HG03558 (cell line): ENCODE results near the gene NHLRC2.
"Not testable (repeated sequence)": the region's sequence is repeated elsewhere in the genome, so short reads cannot be mapped to it uniquely, and the experiment has no call there.

Experiments
- ATAC-seq: cut with Tn5 transposase; IDR thresholded peaks from one replicate; pipeline ENCODE4 v1.9.1; 2021; ENCODE audit warnings: moderate number of reproducible peaks; ENCODE audit not compliant: unreplicated experiment; ENCODE audit errors: extremely low read depth

The NHLRC2 gene

DNA sequence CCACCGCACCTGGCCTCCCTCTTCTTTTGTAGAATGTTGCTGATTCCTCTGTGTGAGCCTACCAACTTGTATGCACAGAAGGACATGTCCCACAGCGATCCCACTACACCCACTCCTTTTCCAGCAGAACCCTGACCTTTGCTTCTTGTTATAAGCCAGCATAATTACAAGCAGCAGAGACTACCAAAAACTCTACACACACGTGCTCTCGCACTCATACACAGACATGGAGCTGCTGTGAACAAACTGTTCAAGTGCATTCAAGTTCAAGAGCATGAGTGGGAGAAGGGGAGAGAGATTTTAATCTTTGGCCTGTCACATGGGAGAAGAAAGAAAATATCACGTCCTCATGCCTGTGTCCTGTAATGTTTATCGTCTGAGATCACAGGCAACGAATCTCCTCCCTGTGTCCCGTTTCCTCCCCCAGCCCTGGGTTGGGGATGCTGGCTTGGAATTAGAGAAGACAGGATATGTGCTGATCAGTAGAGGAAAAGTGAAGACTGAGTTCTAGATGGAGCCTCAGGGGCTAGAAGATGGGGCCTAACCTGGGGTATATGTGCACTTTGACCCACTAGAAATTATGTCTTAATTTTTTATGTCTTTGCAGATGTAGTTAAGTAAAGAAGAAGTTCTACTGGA, 79.6 kb downstream of the NHLRC2 start:
- no peak for ATAC-seq

DNA sequence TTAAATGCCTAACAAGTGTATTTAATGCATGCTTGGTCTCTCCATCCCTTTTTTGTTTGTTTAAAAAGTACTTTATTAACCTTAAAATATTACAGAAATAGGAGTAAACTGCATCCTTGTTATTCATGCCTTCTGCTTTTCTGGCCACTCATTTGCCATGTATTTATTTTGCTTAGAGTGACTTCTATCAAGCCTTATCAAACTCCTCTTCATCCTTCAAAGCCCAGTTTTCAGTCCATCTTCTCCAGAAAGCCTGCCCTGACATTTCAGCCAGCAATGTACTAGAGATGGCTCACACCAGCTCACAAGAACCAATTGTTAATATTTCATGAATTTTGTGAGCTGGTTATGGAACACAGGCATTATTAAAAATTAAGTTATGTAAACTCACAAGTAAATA, 82.8 kb downstream of the NHLRC2 start:
- no peak for ATAC-seq

DNA sequence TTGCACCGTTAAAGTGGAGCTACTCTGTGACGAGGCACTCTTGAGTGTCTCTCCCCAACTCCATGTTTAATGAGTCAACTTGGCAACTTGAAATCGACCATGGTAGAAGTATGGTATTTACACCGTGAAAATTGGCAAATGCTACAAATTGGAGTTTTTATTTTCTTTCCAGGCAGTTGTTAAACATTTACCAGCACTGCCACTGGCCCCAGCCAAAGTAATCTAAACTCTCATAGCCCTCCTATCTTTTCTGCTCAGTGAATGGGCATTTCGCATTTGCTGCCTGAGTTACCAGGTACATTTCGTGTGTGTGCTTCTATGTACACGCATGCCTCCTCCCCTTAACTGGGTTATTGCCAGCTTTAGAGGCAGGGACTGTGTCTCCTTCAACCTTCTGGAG, 83.3 kb downstream of the NHLRC2 start:
- no peak for ATAC-seq

DNA sequence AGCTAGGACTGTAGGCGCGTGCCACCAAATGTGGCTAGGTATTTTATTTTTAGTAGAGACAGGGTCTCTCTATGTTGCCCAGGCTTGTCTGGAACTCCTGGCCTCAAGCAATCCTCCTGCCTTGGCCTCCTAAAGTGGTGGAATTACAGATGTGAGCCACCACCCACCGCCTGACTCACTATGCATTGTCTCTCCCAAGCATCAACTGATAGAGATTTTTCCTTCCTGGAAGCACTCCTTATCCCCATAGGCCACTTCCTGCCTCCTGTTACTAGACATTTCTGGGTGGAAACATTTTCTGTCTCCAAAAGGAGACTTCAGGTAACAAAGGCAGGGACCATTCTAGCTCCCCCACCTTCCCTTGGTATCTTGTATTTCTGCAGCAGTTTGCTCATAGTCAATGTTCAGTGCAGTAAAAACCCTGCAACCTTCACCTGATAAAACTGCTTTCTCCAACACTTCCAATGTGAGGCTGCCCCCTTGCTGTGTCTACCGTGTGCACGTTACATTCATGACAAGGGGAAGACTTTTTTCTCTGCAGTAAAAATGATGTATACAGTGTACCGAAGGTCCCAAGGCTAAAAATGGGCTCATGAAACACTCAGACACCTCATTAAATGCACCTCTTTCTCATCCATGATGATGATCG, 84.9 kb downstream of the NHLRC2 start:
- ATAC-seq: no peak

DNA sequence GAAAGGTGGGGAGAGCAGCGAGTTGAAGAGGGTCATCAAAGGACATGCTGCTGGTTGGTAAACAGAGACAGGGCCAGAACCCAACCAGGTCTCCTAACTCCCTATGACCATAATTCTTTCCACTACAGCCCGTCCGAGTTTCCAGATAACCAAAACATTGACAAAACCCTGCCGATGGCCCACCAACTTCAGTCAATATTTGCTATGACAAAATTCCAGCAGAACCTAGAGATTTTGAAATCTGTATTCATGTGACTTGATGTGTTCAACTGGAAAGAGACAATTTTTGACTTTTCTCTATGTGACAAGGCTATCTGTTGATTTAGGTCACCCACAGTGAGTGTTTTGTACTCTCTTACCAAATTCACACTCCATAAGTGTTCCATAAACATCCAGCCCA, 86.7 kb downstream of the NHLRC2 start:
- no peak for ATAC-seq

DNA sequence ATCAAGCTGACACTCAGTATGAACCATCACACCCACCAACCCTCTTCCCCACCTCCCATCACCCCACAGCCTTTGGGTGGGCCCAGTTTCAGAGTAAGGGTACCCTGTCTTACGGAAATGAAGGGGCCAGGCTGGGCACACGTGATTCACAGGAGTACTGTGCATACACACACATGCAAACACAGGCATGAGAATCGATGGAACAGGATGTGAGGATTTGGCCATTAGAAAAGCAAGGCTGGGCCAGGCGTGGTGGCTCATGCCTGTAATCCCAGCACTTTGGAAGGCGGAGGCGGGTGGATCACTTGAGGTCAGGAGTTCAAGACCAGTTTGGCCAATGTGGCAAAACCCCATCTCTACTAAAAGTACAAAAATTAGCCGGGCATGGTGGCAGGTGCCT, 88.7 kb downstream of the NHLRC2 start:
- not testable (repeated sequence) for ATAC-seq

DNA sequence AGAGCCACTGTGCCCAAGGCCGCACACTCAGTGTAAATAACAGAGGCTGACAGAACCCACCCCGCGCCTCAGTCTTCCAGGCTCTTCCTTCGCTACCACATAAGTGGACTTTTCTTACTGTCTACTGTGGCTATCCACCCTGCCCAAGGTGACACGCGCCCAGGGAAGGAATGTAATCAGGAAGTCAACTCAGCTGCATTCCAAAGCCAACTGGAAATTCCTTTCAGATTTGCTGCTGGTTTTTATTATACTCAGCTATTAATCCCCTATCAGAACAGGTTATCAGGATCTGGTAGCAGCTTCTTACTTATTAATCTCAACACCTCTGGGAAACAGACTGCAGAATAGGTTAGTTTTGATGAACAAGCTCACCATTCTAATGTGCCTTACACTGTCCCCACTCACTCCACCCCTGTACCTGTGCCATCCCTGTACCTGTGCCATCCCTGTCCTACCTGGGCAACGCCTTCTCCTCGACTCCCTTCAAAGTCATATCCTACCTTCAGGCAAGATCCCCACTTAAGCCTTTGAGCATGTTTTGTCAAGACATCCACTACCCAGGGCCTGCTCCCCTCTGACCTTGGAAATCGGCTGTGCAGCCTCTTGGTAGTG, 90.7 kb downstream of the NHLRC2 start:
- no peak for ATAC-seq

DNA sequence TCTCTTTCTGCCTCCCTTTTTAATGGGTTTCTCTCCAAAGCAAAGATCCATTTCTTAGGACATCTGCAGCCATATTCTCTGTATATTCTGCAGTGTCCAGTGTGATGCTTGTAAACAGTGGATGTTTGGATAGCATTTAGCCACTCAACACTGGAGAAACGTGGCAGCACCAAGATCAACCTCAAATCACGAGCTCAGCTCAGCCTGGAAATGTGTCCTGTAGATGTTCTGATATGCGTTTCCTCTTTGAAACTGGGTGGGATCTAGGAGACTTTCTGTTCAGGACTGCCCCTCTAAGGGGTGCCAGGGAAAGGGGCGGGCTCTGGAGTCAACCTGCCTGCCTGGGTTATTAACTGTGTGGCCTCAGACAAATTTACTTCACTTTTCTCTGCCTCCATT, 91.2 kb downstream of the NHLRC2 start:
- ATAC-seq: no peak

DNA sequence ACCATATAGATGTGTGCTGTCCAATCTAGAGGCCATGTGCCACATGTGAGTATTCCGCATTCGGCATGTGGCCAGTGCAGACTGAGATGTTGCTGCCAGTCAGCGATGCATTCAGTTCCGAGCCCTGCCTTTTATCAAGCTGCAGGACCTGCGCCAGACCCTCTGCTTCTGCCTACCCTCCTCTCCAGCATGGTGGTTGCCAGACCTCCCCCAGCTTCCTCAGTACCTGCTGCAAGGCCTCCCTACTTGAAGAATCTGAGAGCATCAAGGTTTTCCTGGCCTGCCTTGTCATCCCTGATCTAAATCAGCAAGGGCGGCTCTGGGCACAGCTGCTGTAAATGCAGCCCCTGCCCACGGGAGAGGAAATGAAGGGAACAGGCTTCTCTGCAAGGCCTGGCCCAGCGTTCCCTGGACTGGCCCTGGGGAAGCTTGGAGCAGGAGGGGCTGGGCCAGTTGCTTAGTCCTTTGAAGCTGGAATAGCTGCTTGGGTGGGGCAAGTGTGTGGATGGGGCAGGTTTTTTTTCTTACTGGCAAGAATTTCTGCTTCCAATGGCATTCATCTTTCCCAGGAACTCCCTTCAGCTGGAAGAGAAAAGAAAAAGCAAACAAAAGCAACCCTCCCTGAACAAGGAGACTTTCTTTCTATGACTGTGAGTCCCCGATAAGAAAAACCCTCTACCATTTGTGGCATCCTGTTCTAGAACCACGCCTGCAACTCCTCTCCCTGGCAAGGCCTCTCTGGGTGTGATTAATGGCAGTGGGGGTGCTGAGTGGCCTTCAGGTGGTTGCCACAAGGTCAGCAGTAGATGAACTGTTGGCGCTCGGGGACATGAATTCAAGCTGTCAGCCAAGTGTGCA, 93.0 kb downstream of the NHLRC2 start:
- ATAC-seq: no peak

DNA sequence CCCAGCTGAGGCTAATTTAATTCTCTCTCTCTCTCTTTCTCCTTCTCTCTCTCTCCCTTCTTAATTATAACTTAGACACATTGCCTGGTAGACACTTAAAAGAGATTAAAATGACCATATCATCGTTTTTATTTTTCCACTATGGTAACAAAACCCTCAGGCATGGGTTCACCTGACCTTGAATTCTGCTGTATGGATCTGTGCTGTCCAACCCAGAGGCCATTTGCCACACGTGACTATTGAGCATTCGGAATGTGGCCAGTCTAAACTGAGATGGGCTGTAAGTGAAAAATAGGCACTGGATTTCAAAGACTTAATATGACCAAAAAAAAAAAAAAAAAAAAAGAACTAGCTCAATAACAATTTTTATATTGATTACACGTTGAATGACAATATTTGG, 93.6 kb downstream of the NHLRC2 start:
- ATAC-seq: no peak

DNA sequence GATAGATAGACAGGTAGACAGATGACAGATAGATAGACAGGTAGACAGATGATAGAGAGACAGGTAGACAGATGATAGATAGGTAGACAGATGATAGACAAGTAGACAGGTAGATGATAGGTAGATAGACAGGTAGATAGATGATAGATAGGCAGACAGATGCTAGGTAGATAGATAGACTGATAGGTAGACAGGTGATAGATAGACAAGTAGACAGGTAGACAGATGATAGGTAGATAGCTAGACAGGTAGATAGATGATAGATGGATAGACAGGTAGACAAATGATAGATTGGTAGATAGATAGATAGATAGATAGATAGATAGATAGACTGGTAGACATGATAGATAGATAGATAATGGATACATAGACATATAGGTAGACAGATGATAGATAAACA, 95.8 kb downstream of the NHLRC2 start:
- no peak for ATAC-seq

DNA sequence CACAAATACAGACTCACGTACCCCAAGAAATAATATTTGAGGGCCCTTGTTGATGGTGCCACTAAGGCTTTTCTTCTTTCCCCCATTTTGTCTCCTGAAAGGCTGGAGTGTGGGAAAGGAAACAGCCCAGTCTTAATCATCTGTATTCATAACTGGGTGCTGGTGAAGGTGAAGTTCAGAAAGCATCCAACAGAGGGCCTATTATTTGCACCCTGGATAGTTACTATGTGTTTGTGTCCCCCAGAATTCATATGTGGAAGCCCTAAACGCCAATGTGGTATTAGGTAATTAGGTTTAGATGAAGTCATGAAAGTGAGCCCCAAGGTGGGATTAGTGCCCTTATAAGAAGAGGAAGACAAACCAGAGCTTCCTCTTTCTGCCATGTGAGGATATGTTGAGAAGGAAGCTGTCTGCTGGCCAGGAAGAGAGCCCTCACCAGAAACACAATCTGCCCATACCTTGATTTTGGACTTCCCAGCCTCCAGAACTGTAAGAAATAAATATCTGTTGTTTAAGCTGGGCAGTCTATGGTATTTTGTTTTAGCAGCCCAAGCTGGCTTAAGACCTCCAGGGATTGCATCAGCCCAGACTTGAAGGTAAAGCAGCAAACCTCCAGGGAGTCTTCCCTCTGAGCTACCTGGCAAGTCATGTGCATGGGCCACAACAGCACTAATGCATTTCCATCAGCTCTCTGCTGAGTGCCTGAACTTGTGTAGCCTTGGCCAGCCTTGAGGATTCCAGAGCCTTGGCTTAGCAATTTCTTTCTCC, 99.2 kb downstream of the NHLRC2 start:
- no peak for ATAC-seq

DNA sequence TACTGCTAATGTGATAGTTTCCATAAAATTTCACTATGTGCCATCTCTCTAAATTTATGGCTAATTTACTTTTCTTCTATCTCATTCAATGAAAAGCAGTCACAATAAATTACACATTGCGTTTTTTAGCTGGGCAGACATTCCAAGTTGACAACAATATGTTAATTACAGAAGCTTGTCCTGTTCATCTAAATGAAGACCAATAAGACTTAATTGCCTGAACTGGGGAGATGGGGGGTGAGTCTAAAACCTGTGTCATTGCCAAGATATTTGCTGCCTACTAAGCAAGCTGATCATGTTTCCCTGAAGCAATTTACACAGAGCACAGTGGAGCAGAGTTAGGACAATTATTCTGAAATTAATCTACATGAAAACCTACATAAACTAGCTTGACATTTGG, 99.9 kb downstream of the NHLRC2 start:
- ATAC-seq: no peak

DNA sequence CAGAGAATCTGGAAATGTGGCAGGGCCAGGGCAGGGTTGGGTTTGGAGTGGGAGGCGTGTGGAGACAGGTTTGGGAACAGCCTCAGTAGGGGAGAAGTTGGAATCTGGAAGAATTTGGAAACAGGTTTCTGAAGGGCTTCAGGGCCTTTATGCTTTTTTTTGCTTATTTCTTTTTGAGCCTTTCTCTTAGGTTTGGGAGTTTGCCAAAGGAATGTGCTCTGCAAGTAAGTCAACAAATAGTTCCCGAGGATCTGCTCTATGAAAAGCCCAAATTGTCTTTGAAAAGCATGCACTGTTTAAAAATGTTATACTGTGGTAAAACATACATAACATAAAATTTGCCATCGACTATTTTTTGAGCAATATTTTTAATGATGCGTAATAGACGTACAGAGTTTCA, 102.6 kb downstream of the NHLRC2 start:
- no peak for ATAC-seq

DNA sequence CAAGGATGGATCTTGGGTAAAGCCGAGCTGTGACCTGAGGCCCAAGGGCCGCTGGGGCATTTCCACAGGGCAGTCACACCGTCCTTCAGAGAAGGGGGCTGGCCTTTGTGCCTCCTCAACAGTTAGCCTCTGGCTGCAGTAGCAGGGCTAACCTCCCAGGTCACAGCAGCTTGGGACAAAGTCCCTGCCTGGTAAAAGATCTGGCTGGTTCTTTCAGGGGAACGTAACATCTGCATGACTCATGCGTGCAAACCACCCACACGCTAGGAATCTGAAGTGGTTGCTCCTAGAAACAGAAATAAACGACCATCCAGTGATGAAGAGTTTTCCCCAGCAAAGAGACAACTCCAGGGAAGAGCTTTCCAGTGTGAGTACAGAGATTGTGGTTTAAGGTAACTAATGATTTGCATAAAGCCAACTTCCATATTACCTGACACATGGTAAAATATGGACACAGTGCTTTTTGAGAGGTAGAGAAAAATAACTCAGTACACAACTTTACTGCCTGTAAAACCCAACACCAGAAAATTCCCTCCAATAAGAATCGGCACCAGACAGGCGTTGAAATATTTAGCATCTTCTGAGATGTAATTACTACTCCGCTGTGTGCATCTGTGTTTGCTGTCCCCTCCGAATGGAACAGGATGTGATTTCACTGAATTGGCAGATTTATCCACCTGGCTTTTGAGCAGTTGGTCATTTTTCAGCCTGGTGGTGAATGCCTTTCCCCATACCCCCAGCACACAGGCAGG, 104.3 kb downstream of the NHLRC2 start:
- ATAC-seq: no peak

DNA sequence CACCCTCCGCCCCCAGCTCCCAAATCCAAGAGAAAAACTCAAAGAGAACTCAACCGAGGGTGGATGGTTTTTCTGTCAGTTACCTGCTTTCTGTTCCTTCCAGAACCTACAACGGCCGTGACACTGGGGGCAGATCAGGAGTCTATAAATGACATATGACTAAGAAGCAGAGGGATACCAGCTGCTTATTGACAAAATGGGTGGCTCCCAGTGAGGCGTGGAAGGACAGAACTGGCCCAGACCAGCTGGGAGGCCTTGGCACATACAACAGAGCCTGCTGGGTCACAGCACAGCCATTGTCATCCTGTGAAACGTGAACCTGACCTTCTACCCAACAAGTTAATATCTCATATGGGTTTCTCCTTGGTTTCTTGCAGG, 104.9 kb downstream of the NHLRC2 start:
- ATAC-seq: peak; percentile 38

DNA sequence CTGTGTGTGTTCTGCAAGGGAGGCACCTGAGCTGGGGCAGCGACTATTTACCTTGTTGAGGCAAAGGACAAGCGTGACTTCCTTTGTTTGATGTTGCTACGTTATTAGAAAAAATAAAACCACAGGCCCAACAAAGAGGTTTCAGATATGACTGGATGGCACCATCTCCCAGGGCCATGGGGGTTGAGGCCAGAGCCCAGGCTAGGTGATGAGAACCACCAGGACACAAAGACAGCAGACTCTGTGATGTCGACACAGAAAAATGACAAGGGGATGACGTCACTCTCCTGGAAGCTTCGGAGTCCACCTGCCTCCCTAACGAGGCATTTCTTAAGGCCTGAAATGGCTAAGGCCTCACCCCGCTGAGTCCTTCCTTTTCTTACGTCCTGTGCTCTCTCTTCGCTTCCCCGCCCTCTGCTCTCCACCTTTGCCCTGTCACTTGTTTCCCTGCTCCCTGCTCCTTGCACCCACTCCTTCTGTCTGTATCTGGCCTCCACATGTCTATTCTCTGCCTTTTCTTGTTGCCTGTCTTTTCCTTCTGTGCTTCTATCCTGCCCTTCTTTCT, 106.2 kb downstream of the NHLRC2 start:
- ATAC-seq: no peak

DNA sequence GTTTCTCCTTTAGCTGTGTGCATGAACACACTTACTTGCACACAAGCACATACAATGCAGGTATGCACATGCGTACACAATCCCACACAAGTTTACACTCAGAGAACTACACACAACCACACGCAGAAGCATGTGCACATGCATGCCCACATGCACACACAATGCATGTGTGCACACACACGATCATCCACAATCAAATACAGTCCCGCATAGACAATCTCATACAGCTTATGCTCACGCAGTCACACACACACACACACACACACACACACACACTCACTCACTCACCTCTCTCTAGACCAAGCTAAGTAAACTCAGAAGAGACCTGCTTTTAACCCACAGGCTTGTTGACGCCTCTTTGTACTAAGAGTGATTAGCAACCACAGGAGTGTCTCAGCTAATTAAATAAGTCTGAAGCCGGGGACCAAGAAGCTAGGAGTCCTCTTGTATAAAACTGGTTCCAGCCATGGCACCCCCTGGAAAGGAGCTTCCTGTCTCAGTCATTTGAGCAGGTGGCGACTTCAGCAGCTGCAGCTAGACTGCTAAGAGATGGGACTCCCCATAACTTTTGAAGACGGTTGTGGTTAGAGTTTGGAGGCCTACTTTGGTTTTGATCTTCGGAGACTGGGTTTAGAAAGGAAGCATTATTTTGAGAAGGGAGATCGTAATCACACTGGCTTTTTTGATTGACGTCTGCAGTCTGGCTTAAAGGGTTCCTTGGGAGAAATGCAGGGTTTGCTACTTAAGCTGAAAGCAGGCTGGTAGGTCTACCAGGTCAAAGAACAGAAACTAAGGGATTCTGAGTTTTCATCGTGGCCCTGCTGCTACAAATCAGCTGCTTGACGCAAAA, 106.9 kb downstream of the NHLRC2 start:
- ATAC-seq: peak; percentile 38
